Measurements from ENCODE around the gene SP110. TPM values are rescaled to one million over a fixed set of nuclear protein-coding genes. Genes with fewer than 3 reads are reported as not detected.

The SP110 gene
- total RNA-seq, 1 donor from 2014 or later: 1.3 TPM

Other genes with a start within 250 kb of the SP110 start
- gene SLC16A14, start 151.1 kb downstream of the SP110 start, total RNA-seq (ENCODE audit: unreplicated experiment): 4.4 TPM
- gene SP140, start 5.8 kb upstream of the SP110 start, total RNA-seq (ENCODE audit: unreplicated experiment): not detected
- 0.34 TPM for gene SP140L, start 107.2 kb upstream of the SP110 start, total RNA-seq (ENCODE audit: unreplicated experiment)
- gene SP100, start 196.2 kb upstream of the SP110 start, total RNA-seq (ENCODE audit: unreplicated experiment): not detected